ENCODE data around the gene TENT4B. TPM values are rescaled to one million over a fixed set of nuclear protein-coding genes. Genes with fewer than 3 reads are reported as not detected.

The TENT4B gene
- total RNA-seq, 2 experiments from 2014 or later = 5.8 to 8.8 TPM

GRCh38 chr16:50228364-50228868, 75.3 kb downstream of the TENT4B start:
- intact Hi-C loops (cut with micrococcal nuclease; ENCODE audit: unreplicated experiment) = no loop called here
- DNase-seq (ENCODE audit: low spot score) = no peak
- H3K9me2 ChIP-seq (ENCODE audit: insufficient read depth, low read length) = no peaks in the 10 kb centered on the region
- H4K20me1 ChIP-seq (ENCODE audit: insufficient read depth, low read length) = no peaks in the 10 kb centered on the region
- H2AFZ ChIP-seq (ENCODE audit: low read length) = no peak overlapping the region
- no peaks in the 10 kb centered on the region for H3K9me3 ChIP-seq (ENCODE audit: low read length)
- no peak overlapping the region for H3K4me2 ChIP-seq (ENCODE audit: low read length)
- peaks cover 27% of the 10 kb centered on the region; the same call in 1 of the 2 replicates for H3K36me3 ChIP-seq (ENCODE audit: insufficient read depth, low read length)
- POLR2A ChIA-PET = interaction anchor here (1.3 kb wide), 1 partner anchor 16 kb away, joined by 3 read pairs; no protein-coding TSS in a partner anchor
- H3K4me3 ChIP-seq (ENCODE audit: low read depth, low read length, poor library complexity, severe bottlenecking) = no peak overlapping the region
- TF ChIP-seq EZH2phosphoT487 (IDR thresholded peaks at IDR 0.05; ENCODE audit: borderline replicate concordance, low read depth, low read length) = no peak
- TF ChIP-seq, protein P1, sequence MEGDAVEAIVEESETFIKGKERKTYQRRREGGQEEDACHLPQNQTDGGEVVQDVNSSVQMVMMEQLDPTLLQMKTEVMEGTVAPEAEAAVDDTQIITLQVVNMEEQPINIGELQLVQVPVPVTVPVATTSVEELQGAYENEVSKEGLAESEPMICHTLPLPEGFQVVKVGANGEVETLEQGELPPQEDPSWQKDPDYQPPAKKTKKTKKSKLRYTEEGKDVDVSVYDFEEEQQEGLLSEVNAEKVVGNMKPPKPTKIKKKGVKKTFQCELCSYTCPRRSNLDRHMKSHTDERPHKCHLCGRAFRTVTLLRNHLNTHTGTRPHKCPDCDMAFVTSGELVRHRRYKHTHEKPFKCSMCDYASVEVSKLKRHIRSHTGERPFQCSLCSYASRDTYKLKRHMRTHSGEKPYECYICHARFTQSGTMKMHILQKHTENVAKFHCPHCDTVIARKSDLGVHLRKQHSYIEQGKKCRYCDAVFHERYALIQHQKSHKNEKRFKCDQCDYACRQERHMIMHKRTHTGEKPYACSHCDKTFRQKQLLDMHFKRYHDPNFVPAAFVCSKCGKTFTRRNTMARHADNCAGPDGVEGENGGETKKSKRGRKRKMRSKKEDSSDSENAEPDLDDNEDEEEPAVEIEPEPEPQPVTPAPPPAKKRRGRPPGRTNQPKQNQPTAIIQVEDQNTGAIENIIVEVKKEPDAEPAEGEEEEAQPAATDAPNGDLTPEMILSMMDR (conservative IDR thresholded peaks at IDR 0.05; ENCODE audit: low read length) = no peak
- no peaks in the 10 kb centered on the region for H3K4me1 ChIP-seq (ENCODE audit: insufficient read depth, low read length, poor library complexity, severe bottlenecking)
- no peak overlapping the region for H3K27ac ChIP-seq (ENCODE audit: low read depth, low read length, poor library complexity, severe bottlenecking)
- BruUV-seq (replicated peaks) = no TSS peak
- H3K79me2 ChIP-seq (ENCODE audit: insufficient read depth, low read depth, low read length) = no peaks in the 10 kb centered on the region
- CTCF ChIA-PET (ENCODE audit: unreplicated experiment) = no interaction called here

DNA sequence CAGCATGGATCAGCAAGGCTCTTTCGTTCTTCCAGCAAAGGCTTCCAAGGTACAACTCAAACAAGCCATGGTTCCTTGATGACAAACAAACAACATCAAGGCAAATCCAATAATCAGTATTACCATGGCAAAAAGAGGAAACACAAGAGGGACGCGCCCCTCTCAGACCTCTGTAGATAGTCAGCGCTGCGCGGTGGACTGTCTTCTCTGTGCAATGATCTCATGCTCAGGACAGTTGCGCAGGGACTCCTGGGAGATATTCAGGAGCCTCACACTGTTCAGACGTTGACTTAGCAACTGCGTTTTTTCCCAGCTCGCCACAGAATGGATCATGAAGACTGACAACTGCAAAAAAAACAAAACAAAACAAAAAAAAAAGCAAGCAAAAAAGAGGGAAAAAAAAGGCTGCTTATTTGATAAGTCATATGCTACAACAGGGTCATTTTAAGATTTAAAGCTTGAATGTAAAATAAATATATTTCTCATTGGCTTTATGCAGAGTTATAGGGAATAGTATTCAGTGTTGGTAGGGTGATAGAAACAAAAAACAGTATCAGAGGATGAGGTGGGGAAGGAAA, 76.1 kb downstream of the TENT4B start:
- no TSS peak for BruUV-seq (replicated peaks)
- H3K79me2 ChIP-seq (ENCODE audit: insufficient read depth, low read depth, low read length) = no peaks in the 10 kb centered on the region
- no peak overlapping the region for H3K4me3 ChIP-seq (ENCODE audit: low read depth, low read length, poor library complexity, severe bottlenecking)
- H3K27ac ChIP-seq (ENCODE audit: low read depth, low read length, poor library complexity, severe bottlenecking) = no peak overlapping the region
- no peaks in the 10 kb centered on the region for H3K4me1 ChIP-seq (ENCODE audit: insufficient read depth, low read length, poor library complexity, severe bottlenecking)
- H3K4me2 ChIP-seq (ENCODE audit: low read length) = no peak overlapping the region
- TF ChIP-seq, protein P1 (conservative IDR thresholded peaks at IDR 0.05; ENCODE audit: low read length) = no peak
- no peak for TF ChIP-seq EZH2phosphoT487 (IDR thresholded peaks at IDR 0.05; ENCODE audit: borderline replicate concordance, low read depth, low read length)
- no peaks in the 10 kb centered on the region for H3K9me2 ChIP-seq (ENCODE audit: insufficient read depth, low read length)
- no peak for DNase-seq (ENCODE audit: low spot score)
- no peaks in the 10 kb centered on the region for H4K20me1 ChIP-seq (ENCODE audit: insufficient read depth, low read length)
- peaks cover 27% of the 10 kb centered on the region; the same call in 1 of the 2 replicates for H3K36me3 ChIP-seq (ENCODE audit: insufficient read depth, low read length)
- POLR2A ChIA-PET = interaction anchor here (0.7 to 1.3 kb wide), 3 partner anchors 17 to 164 kb away, joined by 3 to 8 read pairs (median 3); no protein-coding TSS in a partner anchor
- H3K9me3 ChIP-seq (ENCODE audit: low read length) = no peaks in the 10 kb centered on the region
- no peak overlapping the region for H2AFZ ChIP-seq (ENCODE audit: low read length)
- CTCF ChIA-PET (ENCODE audit: unreplicated experiment) = no interaction called here
- intact Hi-C loops (cut with micrococcal nuclease; ENCODE audit: unreplicated experiment) = no loop called here
